AG04450 (cell line): ENCODE measurements around the gene TRIM47. TPM values are rescaled to one million over a fixed set of nuclear protein-coding genes. Genes with fewer than 3 reads are reported as not detected.

ENCODE experiments used
- CTCF ChIA-PET: fragments of 300-600, 350-600 bp; formaldehyde crosslinking; extraction: SDS; loops from one replicate; lab custom pipeline; 2022; ENCODE audit warnings: antibody characterized with exemption, inconsistent platforms; lab: Charles Lee
- POLR2A ChIA-PET: fragments of 350-600 bp; formaldehyde crosslinking; extraction: SDS; loops from one replicate; lab custom pipeline; 2021; ENCODE audit warnings: antibody characterized with exemption, inconsistent platforms; lab: Yijun Ruan, JAX
- DNase-seq: peaks from one replicate; pipeline ENCODE4 v3.0.0-alpha.2; 2011; ENCODE audit warnings: low read depth, low spot score
- H3K27ac ChIP-seq: one replicate; pipeline ENCODE4 v1.5.1; 2012; ENCODE audit warnings: low read depth, low read length, control low read depth
- H3K27me3 ChIP-seq: one replicate; pipeline ENCODE4 v1.6.0; 2012; ENCODE audit warnings: low read length; ENCODE audit not compliant: control insufficient read depth, insufficient read depth
- H3K4me3 ChIP-seq: 2 replicates; pipeline ENCODE4 v1.5.1; 2011; ENCODE audit warnings: mild to moderate bottlenecking, low read depth, low read length, control low read depth
- H3K9me3 ChIP-seq: 2 replicates; pipeline ENCODE4 v1.5.1; 2012; ENCODE audit warnings: low read length; ENCODE audit not compliant: control insufficient read depth, insufficient read depth
- polyA plus RNA-seq: library from polyadenylated mRNA; depleted of rRNA; stranded (reverse); fragments of >200 nt; gene quantifications from 2 replicates; pipeline ENCODE4 v1.2.3, GENCODE V29; 2011
- TF ChIP-seq, protein P1 (sequence below): IDR thresholded peaks from 2 replicates; pipeline ENCODE4 v1.5.1; 2011; ENCODE audit warnings: low read depth, low read length, control low read depth, inconsistent platforms

Gene TRIM47
- polyA plus RNA-seq, 1 experiment, result 5.7 TPM

DNA sequence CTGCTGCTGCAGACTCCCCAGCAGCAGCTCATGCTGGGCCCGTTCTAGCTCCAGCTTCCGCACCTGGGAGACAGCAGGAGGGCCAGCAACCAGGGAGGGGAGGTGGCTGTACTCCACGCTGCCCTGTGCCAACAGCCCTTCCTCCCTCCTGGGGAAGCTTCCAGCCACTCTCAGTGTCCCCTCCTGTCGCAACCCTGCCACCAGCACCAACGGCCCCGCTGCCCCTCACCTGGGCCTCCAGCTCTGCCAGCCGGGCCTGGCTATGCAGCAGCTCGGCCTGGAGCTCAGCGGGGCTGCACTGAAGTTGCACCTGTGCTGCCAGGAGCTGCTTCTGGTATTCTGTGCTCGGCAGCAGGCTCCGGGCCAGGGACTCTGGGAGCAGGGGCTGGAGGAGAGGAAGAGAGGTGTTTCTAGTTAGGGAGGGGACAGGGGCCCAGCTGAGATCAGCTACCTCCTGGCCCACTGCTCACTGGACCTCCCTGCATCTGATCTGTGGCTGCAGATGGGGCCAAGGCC is 41.7 kb upstream of the TRIM47 start:
- Histone ChIP-seq H3K4me3 (no peak overlapping the region), H3K27me3 (no peaks in the 10 kb centered on the region), H3K9me3 (no peaks in the 10 kb centered on the region; the same call in 1 of the 2 replicates), H3K27ac (no peak overlapping the region)
- TF ChIP-seq, protein P1, sequence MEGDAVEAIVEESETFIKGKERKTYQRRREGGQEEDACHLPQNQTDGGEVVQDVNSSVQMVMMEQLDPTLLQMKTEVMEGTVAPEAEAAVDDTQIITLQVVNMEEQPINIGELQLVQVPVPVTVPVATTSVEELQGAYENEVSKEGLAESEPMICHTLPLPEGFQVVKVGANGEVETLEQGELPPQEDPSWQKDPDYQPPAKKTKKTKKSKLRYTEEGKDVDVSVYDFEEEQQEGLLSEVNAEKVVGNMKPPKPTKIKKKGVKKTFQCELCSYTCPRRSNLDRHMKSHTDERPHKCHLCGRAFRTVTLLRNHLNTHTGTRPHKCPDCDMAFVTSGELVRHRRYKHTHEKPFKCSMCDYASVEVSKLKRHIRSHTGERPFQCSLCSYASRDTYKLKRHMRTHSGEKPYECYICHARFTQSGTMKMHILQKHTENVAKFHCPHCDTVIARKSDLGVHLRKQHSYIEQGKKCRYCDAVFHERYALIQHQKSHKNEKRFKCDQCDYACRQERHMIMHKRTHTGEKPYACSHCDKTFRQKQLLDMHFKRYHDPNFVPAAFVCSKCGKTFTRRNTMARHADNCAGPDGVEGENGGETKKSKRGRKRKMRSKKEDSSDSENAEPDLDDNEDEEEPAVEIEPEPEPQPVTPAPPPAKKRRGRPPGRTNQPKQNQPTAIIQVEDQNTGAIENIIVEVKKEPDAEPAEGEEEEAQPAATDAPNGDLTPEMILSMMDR, result no peak
- ChIA-PET CTCF (no interaction called here), POLR2A (interaction anchor here (0.7 to 0.9 kb wide), 2 partner anchors 140 to 160 kb away, joined by 3 read pairs; a partner anchor contains a TSS)
- DNase-seq, result no peak

DNA sequence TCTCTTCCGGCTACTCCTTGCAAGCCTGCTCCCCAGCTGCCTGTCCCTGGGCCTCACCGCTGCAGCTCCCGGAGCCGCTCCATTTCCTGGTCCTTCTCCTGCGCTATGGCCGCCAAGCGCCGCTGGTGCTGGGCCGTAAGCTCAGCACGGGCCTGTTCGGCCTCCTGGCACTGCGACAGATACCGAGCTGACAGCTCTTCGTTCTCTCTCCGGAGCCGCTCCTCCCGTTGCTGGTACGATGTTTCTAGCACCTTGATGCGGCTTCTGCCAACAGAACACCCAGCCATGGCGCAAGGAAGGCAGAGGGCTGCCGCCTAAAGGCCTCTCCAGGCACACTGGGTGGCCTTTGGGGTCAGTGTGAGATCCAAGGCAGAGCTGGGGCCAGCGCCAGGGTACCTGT is 41.2 kb upstream of the TRIM47 start:
- TF ChIP-seq, protein P1, result no peak

DNA sequence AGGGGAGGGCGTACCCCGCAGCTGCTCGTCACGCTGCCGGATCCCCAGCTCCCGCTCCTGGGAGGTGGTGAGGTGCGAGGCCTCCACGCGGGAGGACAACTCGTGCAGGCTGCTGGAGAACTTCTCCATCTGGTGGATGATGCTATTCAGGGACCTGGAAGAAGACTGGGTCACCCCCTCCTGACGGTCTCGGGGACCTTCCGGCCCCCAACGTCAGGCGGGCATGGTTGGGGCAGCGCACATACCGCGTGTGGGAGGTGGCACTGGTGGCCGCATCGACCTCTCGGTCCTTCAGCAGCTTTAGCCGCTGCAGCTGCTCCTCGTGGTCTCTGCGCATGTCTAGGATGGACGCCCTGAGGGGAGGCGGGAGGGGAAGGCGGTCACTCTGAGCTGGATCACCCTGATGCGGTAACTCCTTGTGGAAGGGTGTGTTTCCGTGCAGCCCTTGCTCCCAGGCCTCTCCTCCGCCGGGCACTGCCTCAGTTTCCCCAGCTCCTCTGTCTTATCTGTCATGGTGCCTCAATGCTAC is 39.6 kb upstream of the TRIM47 start:
- TF ChIP-seq, protein P1, result no peak
- H3K9me3 ChIP-seq, result no peaks in the 10 kb centered on the region; the same call in 1 of the 2 replicates
- H3K4me3 ChIP-seq, result no peak overlapping the region
- DNase-seq, result no peak
- H3K27ac ChIP-seq, result no peak overlapping the region
- H3K27me3 ChIP-seq, result no peaks in the 10 kb centered on the region
- CTCF ChIA-PET, result interaction anchor here (0.5 to 1.6 kb wide), 2 partner anchors 63 to 96 kb away, joined by 4 to 5 read pairs; partner anchors contain the start of gene WBP2
- POLR2A ChIA-PET, result no interaction called here

More for the DNA sequence above, 41.2 kb upstream of the TRIM47 start:
- H3K9me3 ChIP-seq, result no peaks in the 10 kb centered on the region; the same call in 1 of the 2 replicates
- no peak overlapping the region for H3K27ac ChIP-seq
- POLR2A ChIA-PET, result interaction anchor here (0.9 kb wide), 1 partner anchor 140 kb away, joined by 3 read pairs; a partner anchor contains a TSS
- DNase-seq, result no peak
- H3K4me3 ChIP-seq, result no peak overlapping the region
- H3K27me3 ChIP-seq, result no peaks in the 10 kb centered on the region
- CTCF ChIA-PET, result no interaction called here

DNA sequence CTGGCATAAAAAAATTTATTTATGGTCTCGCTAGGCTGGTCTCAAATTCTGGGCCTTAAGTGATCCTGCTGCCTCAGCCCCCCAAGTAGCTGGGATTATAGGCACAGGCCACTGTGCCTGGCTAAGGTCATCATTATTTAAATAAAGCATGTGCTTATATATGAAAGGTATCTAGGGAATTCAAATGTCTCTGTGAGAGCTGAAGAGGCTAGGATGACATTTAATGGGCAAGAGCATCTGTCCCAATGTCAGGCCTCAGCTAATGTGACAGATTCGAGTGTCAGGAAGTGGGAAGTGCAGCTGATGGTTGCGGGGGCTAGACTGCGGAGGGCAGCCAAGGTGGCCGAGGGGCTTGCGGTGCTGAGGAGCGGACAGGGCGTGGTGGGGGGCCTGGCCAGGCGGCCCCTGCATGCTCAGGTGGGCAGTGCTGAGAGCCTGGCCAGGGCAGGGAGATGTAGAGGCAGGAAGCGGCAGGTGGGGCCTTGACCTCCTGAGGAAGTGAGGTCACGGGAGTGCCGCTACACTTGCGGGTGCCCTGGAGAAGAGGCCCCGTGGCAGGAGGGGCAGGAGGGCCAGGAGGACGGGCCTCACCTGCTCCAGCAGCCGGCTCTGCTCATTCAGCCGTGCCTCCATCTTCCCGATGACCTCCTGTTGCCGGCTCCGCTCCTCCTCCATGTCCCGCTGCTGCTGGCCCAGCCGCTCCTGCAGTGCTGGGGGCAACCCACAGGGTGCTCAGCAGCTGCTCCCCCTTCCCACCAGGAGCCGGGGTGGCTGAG is 38.9 kb upstream of the TRIM47 start:
- no peak overlapping the region for H3K4me3 ChIP-seq
- no peak for DNase-seq
- H3K9me3 ChIP-seq, result no peaks in the 10 kb centered on the region; the same call in 1 of the 2 replicates
- POLR2A ChIA-PET, result interaction anchor here (2.0 kb wide), 1 partner anchor 21 kb away, joined by 5 read pairs; the partner anchor contains the start of gene TRIM65
- no peaks in the 10 kb centered on the region for H3K27me3 ChIP-seq
- TF ChIP-seq, protein P1, result no peak
- no peak overlapping the region for H3K27ac ChIP-seq
- CTCF ChIA-PET, result interaction anchor here (0.7 to 1.6 kb wide), 2 partner anchors 12 to 97 kb away, joined by 4 to 5 read pairs; no protein-coding TSS in a partner anchor
